Measurements from ENCODE around the gene IGFALS.
"Not testable (repeated sequence)": the region's sequence is repeated elsewhere in the genome, so short reads cannot be mapped to it uniquely, and the experiment has no call there.

DNA sequence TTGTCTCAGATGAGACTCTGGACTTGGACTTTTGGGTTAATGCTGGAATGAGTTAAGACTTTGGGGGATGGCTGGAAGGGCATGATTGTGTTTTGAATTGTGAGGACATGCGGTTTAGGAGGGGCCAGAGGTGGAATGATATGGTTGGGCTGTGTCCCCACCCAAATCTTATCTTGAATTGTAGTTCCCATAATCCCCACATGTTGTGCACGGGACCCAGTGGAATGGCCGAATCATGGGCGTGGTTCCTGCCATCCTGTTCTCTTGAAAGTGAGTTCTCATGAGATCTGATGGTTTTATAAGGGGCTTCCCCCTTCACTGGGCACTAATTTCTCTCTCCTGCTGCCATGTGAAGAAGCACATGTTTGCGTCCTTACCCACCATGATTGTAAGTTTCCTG is 5.8 kb upstream of the IGFALS start:
- not testable (repeated sequence) for TF ChIP-seq POLR2A (IDR thresholded peaks at IDR 0.05)
- TF ChIP-seq, protein P1, sequence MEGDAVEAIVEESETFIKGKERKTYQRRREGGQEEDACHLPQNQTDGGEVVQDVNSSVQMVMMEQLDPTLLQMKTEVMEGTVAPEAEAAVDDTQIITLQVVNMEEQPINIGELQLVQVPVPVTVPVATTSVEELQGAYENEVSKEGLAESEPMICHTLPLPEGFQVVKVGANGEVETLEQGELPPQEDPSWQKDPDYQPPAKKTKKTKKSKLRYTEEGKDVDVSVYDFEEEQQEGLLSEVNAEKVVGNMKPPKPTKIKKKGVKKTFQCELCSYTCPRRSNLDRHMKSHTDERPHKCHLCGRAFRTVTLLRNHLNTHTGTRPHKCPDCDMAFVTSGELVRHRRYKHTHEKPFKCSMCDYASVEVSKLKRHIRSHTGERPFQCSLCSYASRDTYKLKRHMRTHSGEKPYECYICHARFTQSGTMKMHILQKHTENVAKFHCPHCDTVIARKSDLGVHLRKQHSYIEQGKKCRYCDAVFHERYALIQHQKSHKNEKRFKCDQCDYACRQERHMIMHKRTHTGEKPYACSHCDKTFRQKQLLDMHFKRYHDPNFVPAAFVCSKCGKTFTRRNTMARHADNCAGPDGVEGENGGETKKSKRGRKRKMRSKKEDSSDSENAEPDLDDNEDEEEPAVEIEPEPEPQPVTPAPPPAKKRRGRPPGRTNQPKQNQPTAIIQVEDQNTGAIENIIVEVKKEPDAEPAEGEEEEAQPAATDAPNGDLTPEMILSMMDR (IDR thresholded peaks at IDR 0.05): not testable (repeated sequence)

All from lower leg skin (tissue), 3 donors.